K562 (cell line): ENCODE measurements around the gene MRPL19. TPM values are rescaled to one million over a fixed set of nuclear protein-coding genes. Genes with fewer than 3 reads are reported as not detected.

Experiments
- ARID3B ChIP-seq: fragments of 250-450 bp; sonication (Bioruptor Pico); IDR thresholded peaks from 2 replicates; pipeline ENCODE4 v1.4.0; 2020; ENCODE audit warnings: borderline replicate concordance
- BACH1 ChIP-seq: fragments of 200-800 bp; sonication (Bioruptor generic); IDR thresholded peaks from 2 replicates; pipeline ENCODE4 v1.6.1; 2016; ENCODE audit warnings: missing genetic modification characterization, missing compliant biosample characterization
- ELF1 ChIP-seq: fragments of 200-800 bp; sonication (Bioruptor generic); IDR thresholded peaks from 2 replicates; pipeline ENCODE4 v1.6.1; 2016; ENCODE audit warnings: missing genetic modification characterization, missing compliant biosample characterization
- ETS2 ChIP-seq: IDR thresholded peaks from 2 replicates; pipeline ENCODE4 v1.6.1; 2016; ENCODE audit warnings: borderline replicate concordance, missing genetic modification characterization, mild to moderate bottlenecking, moderate library complexity, missing compliant biosample characterization; ENCODE audit not compliant: poor library complexity, severe bottlenecking
- LCOR ChIP-seq: sonication (generic); formaldehyde crosslinking; IDR thresholded peaks from 2 replicates; pipeline ENCODE4 v1.8.0; 2022; ENCODE audit warnings: mild to moderate bottlenecking, missing genetic modification reagents
- PTBP1 ChIP-seq: fragments of 200-400 bp; formaldehyde crosslinking; IDR thresholded peaks from 2 replicates; pipeline ENCODE4 v1.6.1; 2017; ENCODE audit warnings: low read depth, low read length
- SFPQ ChIP-seq: fragments of 200-400 bp; formaldehyde crosslinking; IDR thresholded peaks from 2 replicates; pipeline ENCODE4 v1.6.1; 2017; ENCODE audit warnings: mild to moderate bottlenecking, low read depth, low read length, moderate library complexity
- TFAP4 ChIP-seq: sonication (generic); formaldehyde crosslinking; IDR thresholded peaks from 2 replicates; pipeline ENCODE4 v1.8.0; 2022; ENCODE audit warnings: missing genetic modification reagents, mild to moderate bottlenecking, moderate library complexity, borderline replicate concordance
- TRIM28 ChIP-seq: fragments of 450-650 bp; IDR thresholded peaks from 2 replicates; pipeline ENCODE4 v1.6.1; 2017
- VEZF1 ChIP-seq: fragments of 200-800 bp; sonication (Bioruptor generic); IDR thresholded peaks from 2 replicates; pipeline ENCODE4 v1.6.1; 2017; ENCODE audit warnings: missing genetic modification characterization, missing compliant biosample characterization
- ZBED1 ChIP-seq: IDR thresholded peaks from 2 replicates; pipeline ENCODE4 v1.6.1; 2014
- ZNF124 ChIP-seq: sonication (generic); formaldehyde crosslinking; IDR thresholded peaks from 2 replicates; pipeline ENCODE4 v1.8.1; 2022; ENCODE audit warnings: missing genetic modification reagents
- ZNF695 ChIP-seq: fragments of 450-650 bp; formaldehyde crosslinking; IDR thresholded peaks from 2 replicates; pipeline ENCODE4 v1.4.0; 2020; ENCODE audit warnings: mild to moderate bottlenecking, moderate library complexity
- ZNF766 ChIP-seq: fragments of 200-800 bp; sonication (Bioruptor generic); conservative IDR thresholded peaks from 2 replicates; pipeline ENCODE4 v1.6.1; 2016; ENCODE audit warnings: missing genetic modification characterization, missing compliant biosample characterization
- polyA plus RNA-seq, 8 experiments: library from polyadenylated mRNA; depleted of rRNA in 4 of 8; stranded (reverse) in 5 of 8; unstranded in 3 of 8; fragments of >200 nt; fragmentation: Nextera tagmentation in 2 of 8; fragmentation: Illumina TruSeq in 1 of 8; extraction: Ambion mirVana in 2 of 8; extraction: Trizol in 1 of 8; gene quantifications; 2 replicates each; pipeline versions ENCODE4 v1.2.1 to v1.2.3, GENCODE V29; 2011 to 2014; ENCODE audit warnings: inconsistent platforms in 1 of 8, missing spikeins in 1 of 8
- total RNA-seq, 7 experiments: library from RNA; depleted of rRNA in 6 of 7; stranded (reverse); fragments of >200 nt in 6 of 7; fragmentation: Illumina TruSeq in 2 of 7; extraction: Trizol in 2 of 7; gene quantifications; 2 replicates each; pipeline versions ENCODE4 v1.2.1 to v1.2.3, GENCODE V29; 2011 to 2021; ENCODE audit warnings: low replicate concordance in 1 of 7
- TF ChIP-seq, protein P1 (sequence below): fragments of 250-450 bp; sonication (Bioruptor Pico); IDR thresholded peaks from 2 replicates; pipeline ENCODE4 v1.8.0; 2022; ENCODE audit warnings: moderate library complexity, mild to moderate bottlenecking, inconsistent platforms

Gene MRPL19
- total and polyA plus RNA-seq, 9 of the 15 experiments (the other 6 are each of a cell fraction or from before 2014, with no cell fraction given) = 9.7 to 65.9 (median 56.1) TPM

GRCh38 chr2:75710577-75711253, 64.1 kb downstream of the MRPL19 start, which contains the start of gene GCFC2 (continued):
- TF ChIP-seq SFPQ (no peak), LCOR (CRISPR knock-in tag) (peak; percentile 93), ARID3B (no peak), ZBED1 (no peak), PTBP1 (no peak), ELF1 (tag) (peak; percentile 79), ZNF766 (CRISPR knock-in tag) (peak; percentile 76; the same call in 1 of the 2 replicates), ZNF695 (CRISPR knock-in tag) (no peak), VEZF1 (CRISPR knock-in tag) (peak; percentile 53), TRIM28 (peak; percentile 43; the same call in 1 of the 2 replicates), ETS2 (tag) (no peak), TFAP4 (CRISPR knock-in tag) (peak; percentile 77), BACH1 (no peak), ZNF124 (CRISPR knock-in tag) (peak; percentile 87; the same call in 1 of the 2 replicates)
- TF ChIP-seq, protein P1, sequence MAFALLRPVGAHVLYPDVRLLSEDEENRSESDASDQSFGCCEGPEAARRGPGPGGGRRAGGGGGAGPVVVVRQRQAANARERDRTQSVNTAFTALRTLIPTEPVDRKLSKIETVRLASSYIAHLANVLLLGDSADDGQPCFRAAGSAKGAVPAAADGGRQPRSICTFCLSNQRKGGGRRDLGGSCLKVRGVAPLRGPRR (CRISPR knock-in tag) = no peak
